Left renal cortex interstitium (tissue), 4 donors: ENCODE results near the gene CAMTA2. TPM values are rescaled to one million over a fixed set of nuclear protein-coding genes. Genes with fewer than 3 reads are reported as not detected.
A peak's percentile ranks its signal among the peaks of the same experiment; 100 is the strongest.
"Not testable (repeated sequence)": the region's sequence is repeated elsewhere in the genome, so short reads cannot be mapped to it uniquely, and the experiment has no call there.

Experiments used
- DNase-seq, 4 donors: peaks; one replicate each; pipeline ENCODE4 v3.0.0-alpha.2; 2013; ENCODE audit warnings: low read depth in 4 of 4, low spot score in 2 of 4, missing footprints in 1 of 4
- polyA plus RNA-seq, 4 donors: library from polyadenylated mRNA; unstranded; fragments of 120-200 nt; gene quantifications; one replicate each; pipeline ENCODE4 v1.2.1, GENCODE V29; 2013; ENCODE audit not compliant: insufficient read length in 4 of 4

The CAMTA2 gene
- polyA plus RNA-seq, result 10 to 100 TPM; 22.7 to 38.4 (median 27.9) TPM

- no peak for DNase-seq
These were observed at the start of gene CAMTA2 for GRCh38 chr17:4986951-4987766. CAMTA2 (minus strand) TSS chr17:4987675; CDS start chr17:4986222, 1,453 bp downstream.

- no peak for DNase-seq
These were observed 47.8 kb upstream of the CAMTA2 start, which contains the start of gene SLC52A1 for GRCh38 chr17:5035315-5035714. SLC52A1 (minus strand) TSS chr17:5035426; CDS start chr17:5034606, 820 bp downstream.

GRCh38 chr17:5034651-5035050, 47.2 kb upstream of the CAMTA2 start:
- no peak for DNase-seq

- DNase-seq, result no peak
These were observed 46.6 kb upstream of the CAMTA2 start for GRCh38 chr17:5034063-5034462.

- no peak for DNase-seq
These were observed 46.0 kb upstream of the CAMTA2 start for GRCh38 chr17:5033352-5034015.

GRCh38 chr17:5032865-5033264, 45.4 kb upstream of the CAMTA2 start:
- DNase-seq, result no peak

- DNase-seq, result peak; percentile 53 to 88 (median 76)
These were observed 44.0 kb upstream of the CAMTA2 start for GRCh38 chr17:5031365-5032082.

GRCh38 chr17:5030168-5030567, 42.7 kb upstream of the CAMTA2 start:
- not testable (repeated sequence) for DNase-seq

GRCh38 chr17:5027916-5028315, 40.4 kb upstream of the CAMTA2 start:
- no peak for DNase-seq

GRCh38 chr17:5027299-5027698, 39.8 kb upstream of the CAMTA2 start:
- no peak for DNase-seq

GRCh38 chr17:5024604-5025003, 37.1 kb upstream of the CAMTA2 start:
- no peak for DNase-seq

GRCh38 chr17:5023588-5024147, 36.2 kb upstream of the CAMTA2 start:
- no peak for DNase-seq

- no peak for DNase-seq
These were observed 34.8 kb upstream of the CAMTA2 start for GRCh38 chr17:5022171-5022711.

- DNase-seq, result no peak
These were observed 33.1 kb upstream of the CAMTA2 start for GRCh38 chr17:5020502-5021023.

GRCh38 chr17:5019475-5019956, 32.0 kb upstream of the CAMTA2 start:
- no peak for DNase-seq

- DNase-seq, result no peak
These were observed 26.9 kb upstream of the CAMTA2 start for GRCh38 chr17:5014357-5014756.

GRCh38 chr17:5011928-5012327, 24.5 kb upstream of the CAMTA2 start:
- DNase-seq, result no peak

- DNase-seq, result no peak
These were observed 15.9 kb upstream of the CAMTA2 start for GRCh38 chr17:5003214-5003867.

GRCh38 chr17:5002121-5002788, 14.8 kb upstream of the CAMTA2 start:
- DNase-seq, result no peak
